RWPE2 (cell line): ENCODE results near the gene HOXC10.

Source experiments
- ATAC-seq: fragments of 200-7000 bp; cut with Tn5 transposase; 3 replicates; pipeline ENCODE4 v1.9.1; 2021; ENCODE audit warnings: low read depth
- DNase-seq: peaks from one replicate; pipeline ENCODE4 v3.0.0-alpha.2; 2020; ENCODE audit warnings: low spot score
- H3K27ac ChIP-seq: fragments of 450-650 bp; 2 replicates; pipeline ENCODE4 v1.5.1; 2017; ENCODE audit warnings: mild to moderate bottlenecking; ENCODE audit not compliant: poor library complexity, severe bottlenecking
- H3K27me3 ChIP-seq: fragments of 250-450 bp; sonication (Bioruptor Pico); 2 replicates; pipeline ENCODE4 v1.5.1; 2021; ENCODE audit warnings: mild to moderate bottlenecking, moderate library complexity; ENCODE audit not compliant: insufficient read depth, poor library complexity, severe bottlenecking
- H3K36me3 ChIP-seq: fragments of 250-450 bp; sonication (Bioruptor Pico); 2 replicates; pipeline ENCODE4 v1.5.1; 2020; ENCODE audit warnings: low read depth, mild to moderate bottlenecking, moderate library complexity
- H3K4me1 ChIP-seq: fragments of 250-450 bp; sonication (Bioruptor Pico); 2 replicates; pipeline ENCODE4 v1.5.1; 2021; ENCODE audit warnings: mild to moderate bottlenecking, moderate library complexity; ENCODE audit not compliant: insufficient read depth, poor library complexity, severe bottlenecking
- H3K4me3 ChIP-seq: fragments of 250-450 bp; sonication (Bioruptor Pico); 2 replicates; pipeline ENCODE4 v1.5.1; 2021; ENCODE audit warnings: mild to moderate bottlenecking, moderate library complexity; ENCODE audit not compliant: severe bottlenecking
- H3K9me3 ChIP-seq: fragments of 250-450 bp; sonication (Bioruptor Pico); 2 replicates; pipeline ENCODE4 v1.5.1; 2021; ENCODE audit warnings: mild to moderate bottlenecking, moderate library complexity; ENCODE audit not compliant: severe bottlenecking
- TF ChIP-seq, protein P1 (sequence below): fragments of 450-650 bp; IDR thresholded peaks from one replicate; pipeline ENCODE4 v1.5.1; 2017; ENCODE audit warnings: mild to moderate bottlenecking, moderate library complexity; ENCODE audit not compliant: poor library complexity, severe bottlenecking

HOXC10 gene

DNA sequence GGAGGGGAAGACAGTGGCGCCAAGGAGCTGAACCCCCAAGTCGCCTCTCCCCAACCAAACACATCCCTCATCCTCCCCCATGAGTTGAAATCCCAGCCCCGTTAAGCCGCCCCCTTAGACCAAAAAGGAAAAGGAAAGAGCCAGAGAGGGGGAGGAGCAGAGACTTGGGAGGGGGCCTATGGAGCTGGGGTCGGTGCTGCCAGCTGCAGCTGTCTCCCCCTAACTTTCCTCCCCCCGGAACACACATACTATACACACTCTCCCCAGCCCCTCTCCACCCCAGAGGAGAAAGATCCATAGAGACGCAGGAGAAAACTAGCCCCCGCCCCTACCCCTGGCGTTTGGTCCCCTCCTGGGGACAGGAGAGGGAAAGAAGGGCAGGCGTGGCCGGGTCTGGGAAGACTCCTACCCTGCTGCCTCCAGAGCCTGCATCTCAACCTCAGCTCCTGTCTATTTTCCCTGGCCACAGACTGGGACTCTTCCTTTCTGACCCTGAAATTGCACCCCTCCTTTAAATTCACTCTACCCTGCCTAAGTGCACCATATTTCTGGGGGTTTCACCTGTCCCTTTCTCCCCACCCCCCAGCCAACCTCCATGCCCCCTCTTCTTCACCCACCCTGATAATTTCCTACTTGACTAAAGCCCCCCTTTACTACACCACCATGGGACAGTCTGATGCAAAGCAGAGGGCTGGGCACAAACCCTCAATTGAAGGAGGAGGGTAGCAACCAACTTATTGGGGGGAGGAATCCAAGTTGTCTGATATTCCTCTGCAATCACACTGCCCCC, 13.4 kb downstream of the HOXC10 start:
- DNase-seq (no peak), ATAC-seq (no peak)
- peaks cover 93% of the 10 kb centered on the region for H3K27me3 ChIP-seq
- H3K9me3 ChIP-seq, result no peaks in the 10 kb centered on the region
- H3K36me3 ChIP-seq, result no peaks in the 10 kb centered on the region
- TF ChIP-seq, protein P1, sequence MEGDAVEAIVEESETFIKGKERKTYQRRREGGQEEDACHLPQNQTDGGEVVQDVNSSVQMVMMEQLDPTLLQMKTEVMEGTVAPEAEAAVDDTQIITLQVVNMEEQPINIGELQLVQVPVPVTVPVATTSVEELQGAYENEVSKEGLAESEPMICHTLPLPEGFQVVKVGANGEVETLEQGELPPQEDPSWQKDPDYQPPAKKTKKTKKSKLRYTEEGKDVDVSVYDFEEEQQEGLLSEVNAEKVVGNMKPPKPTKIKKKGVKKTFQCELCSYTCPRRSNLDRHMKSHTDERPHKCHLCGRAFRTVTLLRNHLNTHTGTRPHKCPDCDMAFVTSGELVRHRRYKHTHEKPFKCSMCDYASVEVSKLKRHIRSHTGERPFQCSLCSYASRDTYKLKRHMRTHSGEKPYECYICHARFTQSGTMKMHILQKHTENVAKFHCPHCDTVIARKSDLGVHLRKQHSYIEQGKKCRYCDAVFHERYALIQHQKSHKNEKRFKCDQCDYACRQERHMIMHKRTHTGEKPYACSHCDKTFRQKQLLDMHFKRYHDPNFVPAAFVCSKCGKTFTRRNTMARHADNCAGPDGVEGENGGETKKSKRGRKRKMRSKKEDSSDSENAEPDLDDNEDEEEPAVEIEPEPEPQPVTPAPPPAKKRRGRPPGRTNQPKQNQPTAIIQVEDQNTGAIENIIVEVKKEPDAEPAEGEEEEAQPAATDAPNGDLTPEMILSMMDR, result no peak
- H3K4me1 ChIP-seq, result no peaks in the 10 kb centered on the region
- H3K4me3 ChIP-seq, result no peak overlapping the region
- no peak overlapping the region for H3K27ac ChIP-seq

DNA sequence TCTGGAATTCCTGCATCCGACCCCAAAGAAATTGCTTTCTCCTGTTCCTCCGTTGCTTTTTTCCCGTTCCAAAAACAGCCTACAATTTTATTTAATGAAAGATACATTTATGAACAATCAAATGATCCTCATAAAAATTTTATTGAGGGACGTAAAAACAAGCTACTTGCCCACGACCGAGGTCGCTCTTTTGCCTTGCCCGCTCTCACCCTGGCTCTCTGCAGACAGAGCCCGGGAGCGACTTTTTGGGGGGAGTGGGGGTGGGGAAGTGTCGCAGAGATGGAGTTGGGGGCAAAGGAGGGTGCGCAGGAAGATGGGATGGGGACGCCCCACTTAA, 13.9 kb downstream of the HOXC10 start:
- peak overlapping the region; percentile 44 for H3K4me3 ChIP-seq
- no peak overlapping the region for H3K27ac ChIP-seq
- no peaks in the 10 kb centered on the region for H3K36me3 ChIP-seq
- DNase-seq (no peak), ATAC-seq (no peak)
- TF ChIP-seq, protein P1, result no peak
- no peaks in the 10 kb centered on the region for H3K9me3 ChIP-seq
- H3K4me1 ChIP-seq, result no peaks in the 10 kb centered on the region
- H3K27me3 ChIP-seq, result peaks cover 90% of the 10 kb centered on the region

DNA sequence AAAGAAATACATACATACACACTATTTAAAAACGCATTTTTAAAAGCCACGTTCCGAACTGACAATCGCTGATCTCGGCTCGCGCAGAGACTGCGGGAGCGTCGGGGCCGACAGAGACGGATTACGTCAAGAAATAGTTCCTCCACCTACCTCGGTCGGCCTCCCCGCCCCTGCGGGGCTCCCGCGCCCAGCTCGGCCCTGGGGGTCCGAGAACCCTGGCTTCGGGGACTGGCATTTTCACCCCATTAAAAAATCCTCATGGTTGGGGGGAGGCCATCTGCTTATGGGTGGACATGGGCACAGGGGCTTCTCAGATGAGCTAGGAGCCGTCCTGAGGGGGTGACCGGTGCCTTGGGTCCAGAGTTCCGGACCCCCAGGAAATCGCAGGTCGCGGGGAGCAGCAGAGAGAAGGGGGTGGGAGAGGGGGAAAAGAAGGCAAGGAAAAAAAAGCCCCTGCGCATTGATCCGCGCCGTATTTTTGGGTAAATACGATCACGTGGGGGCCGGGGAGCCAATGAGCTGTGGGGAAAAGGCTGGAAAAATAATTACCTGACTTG, 14.7 kb downstream of the HOXC10 start:
- Histone ChIP-seq H3K4me1 (no peaks in the 10 kb centered on the region), H3K36me3 (no peaks in the 10 kb centered on the region), H3K4me3 (peak overlapping the region; percentile 44), H3K9me3 (no peaks in the 10 kb centered on the region), H3K27ac (peak overlapping the region; percentile 20), H3K27me3 (peaks cover 90% of the 10 kb centered on the region)
- DNase-seq, result no peak
- TF ChIP-seq, protein P1, result no peak
- ATAC-seq, result 0 out of 3 replicates have a peak, but pooled peaks have one; percentile 5

DNA sequence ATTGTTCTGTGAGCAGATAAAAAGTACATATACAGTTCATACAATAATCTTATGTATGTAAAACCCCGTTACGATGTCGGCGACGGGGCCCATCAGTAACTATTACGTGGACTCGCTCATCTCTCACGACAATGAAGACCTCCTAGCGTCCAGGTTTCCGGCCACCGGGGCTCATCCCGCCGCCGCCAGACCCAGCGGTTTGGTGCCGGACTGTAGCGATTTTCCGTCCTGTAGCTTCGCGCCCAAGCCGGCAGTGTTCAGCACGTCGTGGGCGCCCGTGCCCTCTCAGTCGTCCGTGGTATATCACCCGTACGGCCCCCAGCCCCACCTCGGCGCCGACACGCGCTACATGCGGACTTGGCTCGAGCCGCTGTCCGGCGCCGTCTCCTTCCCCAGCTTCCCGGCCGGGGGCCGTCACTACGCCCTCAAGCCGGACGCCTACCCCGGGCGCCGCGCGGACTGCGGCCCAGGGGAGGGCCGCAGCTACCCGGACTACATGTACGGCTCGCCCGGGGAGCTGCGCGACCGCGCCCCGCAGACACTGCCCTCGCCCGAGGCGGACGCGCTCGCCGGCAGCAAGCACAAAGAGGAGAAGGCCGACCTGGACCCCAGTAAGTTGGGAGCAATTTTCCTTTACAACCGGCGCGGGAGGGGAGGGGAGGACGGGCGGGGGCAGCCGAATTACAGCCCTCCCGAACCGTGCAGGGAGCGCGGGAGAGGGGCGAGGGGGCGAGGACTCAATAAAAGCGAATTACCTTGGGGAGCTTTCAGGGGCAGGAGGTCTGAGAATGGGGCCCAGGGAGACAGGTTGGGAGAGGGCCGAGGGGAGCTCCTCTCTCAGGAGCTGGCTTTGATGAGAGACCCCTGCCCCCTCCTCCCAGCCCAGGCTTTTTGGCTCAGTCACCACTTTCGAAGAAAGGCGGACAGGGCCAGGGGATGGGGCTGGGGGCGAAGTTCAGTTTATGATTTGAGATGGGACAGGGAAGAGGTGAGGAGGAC, 15.5 kb downstream of the HOXC10 start, which contains the start of gene HOXC9:
Gene HOXC9 (plus strand): TSS at position 46 of the 999 bp plus-strand sequence. CDS start 28 bp downstream, at position 74.
- Histone ChIP-seq H3K27ac (peak within 1 kb of the TSS; percentile 20), H3K4me3 (peak within 1 kb of the TSS; percentile 44), H3K9me3 (no peaks in the 10 kb centered on the region), H3K36me3 (no peaks in the 10 kb centered on the region), H3K4me1 (no peaks in the 10 kb centered on the region), H3K27me3 (peaks cover 90% of the 10 kb centered on the region)
- ATAC-seq (peak; percentile 29), DNase-seq (no peak)
- TF ChIP-seq, protein P1, result no peak
